Endodermal cell (in vitro differentiated cells): ENCODE data around the gene MVD. TPM values are rescaled to one million over a fixed set of nuclear protein-coding genes. Genes with fewer than 3 reads are reported as not detected.

Experiments used
- DNase-seq: peaks from one replicate; pipeline ENCODE4 v3.0.0-alpha.2; 2017
- H3K27ac ChIP-seq: 2 replicates; pipeline ENCODE4 v1.5.1; 2013; ENCODE audit warnings: mild to moderate bottlenecking, low read depth, low read length, moderate library complexity
- H3K27me3 ChIP-seq: 2 replicates; pipeline ENCODE4 v1.6.1; 2013; ENCODE audit warnings: mild to moderate bottlenecking, low read length, moderate library complexity; ENCODE audit not compliant: insufficient read depth, control insufficient read depth, poor library complexity, severe bottlenecking
- H3K36me3 ChIP-seq: 2 replicates; pipeline ENCODE4 v1.7.0; 2013; ENCODE audit warnings: mild to moderate bottlenecking, low read length, moderate library complexity; ENCODE audit not compliant: control insufficient read depth, insufficient read depth
- H3K4me1 ChIP-seq: one replicate; pipeline ENCODE4 v1.7.0; 2013; ENCODE audit warnings: low read length; ENCODE audit not compliant: control insufficient read depth, insufficient read depth
- H3K4me3 ChIP-seq: 2 replicates; pipeline ENCODE4 v1.5.1; 2013; ENCODE audit warnings: mild to moderate bottlenecking, low read length, moderate library complexity
- H3K9ac ChIP-seq: 2 replicates; pipeline ENCODE4 v1.6.1; 2013; ENCODE audit warnings: mild to moderate bottlenecking, low read length, moderate library complexity; ENCODE audit not compliant: poor library complexity, severe bottlenecking; ENCODE audit errors: extremely low read depth
- H3K9me3 ChIP-seq: 2 replicates; pipeline ENCODE4 v1.6.1; 2013; ENCODE audit warnings: mild to moderate bottlenecking, low read length, moderate library complexity; ENCODE audit not compliant: control insufficient read depth
- H3K27ac Mint-ChIP-seq: 2 replicates; pipeline ENCODE4 v1.8.0; 2020; ENCODE audit warnings: mixed read lengths
- H3K27me3 Mint-ChIP-seq: 2 replicates; pipeline ENCODE4 v1.8.0; 2021; ENCODE audit warnings: mild to moderate bottlenecking, mixed read lengths; ENCODE audit not compliant: insufficient read depth
- H3K36me3 Mint-ChIP-seq: 2 replicates; pipeline ENCODE4 v1.8.0; 2020; ENCODE audit warnings: low read depth, mixed read lengths
- H3K4me1 Mint-ChIP-seq: 2 replicates; pipeline ENCODE4 v1.8.0; 2020; ENCODE audit warnings: mixed read lengths
- H3K4me3 Mint-ChIP-seq: 2 replicates; pipeline ENCODE4 v1.8.0; 2020; ENCODE audit warnings: mild to moderate bottlenecking, moderate library complexity, mixed read lengths
- H3K9me3 Mint-ChIP-seq: 2 replicates; pipeline ENCODE4 v1.8.0; 2020; ENCODE audit warnings: mild to moderate bottlenecking, mixed read lengths
- CTCF ChIP-seq: fragments of 200-600 bp; sonication (generic); conservative IDR thresholded peaks from 2 replicates; pipeline ENCODE4 v1.5.0; 2021; ENCODE audit warnings: antibody characterized with exemption, mild to moderate bottlenecking
- WGBS, 2 experiments: methylation state at CpG; one replicate each; pipeline versions ENCODE4 v1.1.5 to v1.1.7; 2013; ENCODE audit warnings: missing lambda C conversion rate in 2 of 2, mixed read lengths in 1 of 2; ENCODE audit not compliant: insufficient coverage in 1 of 2, insufficient read length in 1 of 2; 5-methylcytosine and 5-hydroxymethylcytosine counted together
- total RNA-seq, 2 donors: library from RNA; stranded (reverse); fragmentation: NEBNext Ultra II Directional in 1 of 2; extraction: Animal tissue kit (Norgen Biotek cat#: 25700) in 1 of 2; gene quantifications; 2 replicates in 1 of 2; 3 replicates in 1 of 2; pipeline ENCODE4 v1.2.1, GENCODE V29; 2021

MVD gene
- total RNA-seq, 2 donors from 2014 or later = 79.8 to 81.4 TPM

- Histone ChIP-seq H3K27ac (no peak overlapping the region), H3K4me3 (no peak overlapping the region), H3K36me3 (peaks cover 77% of the 10 kb centered on the region), H3K9me3 (no peaks in the 10 kb centered on the region), H3K27me3 (no peaks in the 10 kb centered on the region), H3K4me1 (no peaks in the 10 kb centered on the region), H3K9ac (no peak overlapping the region)
- H3K4me1 Mint-ChIP-seq = no peaks in the 10 kb centered on the region
- no peak overlapping the region for H3K4me3 Mint-ChIP-seq
- no peak for DNase-seq
- H3K36me3 Mint-ChIP-seq = peaks cover 59% of the 10 kb centered on the region
- 91 to 98% methylated on average over 18 to 20 of the region's 20 CpGs for WGBS, 2 experiments
- TF ChIP-seq CTCF = no peak
- no peaks in the 10 kb centered on the region for H3K27me3 Mint-ChIP-seq
- no peaks in the 10 kb centered on the region for H3K9me3 Mint-ChIP-seq
- no peak overlapping the region for H3K27ac Mint-ChIP-seq
These were observed 57.4 kb downstream of the MVD start for GRCh38 chr16:88605186-88606147.

- no peaks in the 10 kb centered on the region for H3K9me3 ChIP-seq
- H3K27ac ChIP-seq = no peak overlapping the region
- WGBS, 2 experiments = 86 to 100% methylated on average over 4 to 7 of the region's 7 CpGs
- H3K4me3 Mint-ChIP-seq = no peak overlapping the region
- no peak for DNase-seq
- peaks cover 64% of the 10 kb centered on the region for H3K36me3 Mint-ChIP-seq
- H3K27me3 ChIP-seq = no peaks in the 10 kb centered on the region
- TF ChIP-seq CTCF = no peak
- H3K27me3 Mint-ChIP-seq = no peaks in the 10 kb centered on the region
- H3K4me3 ChIP-seq = no peak overlapping the region
- no peaks in the 10 kb centered on the region for H3K4me1 Mint-ChIP-seq
- no peak overlapping the region for H3K27ac Mint-ChIP-seq
- no peaks in the 10 kb centered on the region for H3K4me1 ChIP-seq
- H3K36me3 ChIP-seq = peaks cover 79% of the 10 kb centered on the region
- H3K9me3 Mint-ChIP-seq = no peaks in the 10 kb centered on the region
- no peak overlapping the region for H3K9ac ChIP-seq
These were observed 60.8 kb downstream of the MVD start for GRCh38 chr16:88602091-88602490.

Other genes with a start within 250 kb of the MVD start
- gene ZFPM1, start 209.8 kb downstream of the MVD start, total RNA-seq = 10 to 100 TPM; 18.1 to 21.5 TPM
- gene ZC3H18, start 92.7 kb downstream of the MVD start, total RNA-seq = 10 to 100 TPM; 75.4 to 76.6 TPM
- not detected for gene IL17C, start 24.5 kb downstream of the MVD start, total RNA-seq
- 100 to 1,000 TPM; 188 to 220 TPM for gene CYBA, start 12.0 kb downstream of the MVD start, total RNA-seq
- gene SNAI3, start 23.4 kb upstream of the MVD start, total RNA-seq = 1 to 10 TPM in 1 of 2 donors, under 1 TPM in 1; 0.77 to 2.1 TPM
- gene RNF166, start 43.3 kb upstream of the MVD start, total RNA-seq = 10 to 100 TPM; 24.2 to 27.2 TPM
- 10 to 100 TPM; 16.7 to 24.3 TPM for gene CTU2, start 43.4 kb upstream of the MVD start, total RNA-seq
- gene PIEZO1, start 122.1 kb upstream of the MVD start, total RNA-seq = 10 to 100 TPM; 84.1 to 97.0 TPM
- 10 to 100 TPM; 57.1 to 63.0 TPM for gene CDT1, start 140.7 kb upstream of the MVD start, total RNA-seq
- 100 to 1,000 TPM; 200 to 230 TPM for gene APRT, start 148.8 kb upstream of the MVD start, total RNA-seq
- 10 to 100 TPM; 32.2 to 39.6 TPM for gene GALNS, start 193.9 kb upstream of the MVD start, total RNA-seq
- gene TRAPPC2L, start 194.0 kb upstream of the MVD start, total RNA-seq = 100 to 1,000 TPM; 110 TPM
- not detected for gene PABPN1L, start 203.6 kb upstream of the MVD start, total RNA-seq